ENCODE results near the gene TMEM100.

DNA sequence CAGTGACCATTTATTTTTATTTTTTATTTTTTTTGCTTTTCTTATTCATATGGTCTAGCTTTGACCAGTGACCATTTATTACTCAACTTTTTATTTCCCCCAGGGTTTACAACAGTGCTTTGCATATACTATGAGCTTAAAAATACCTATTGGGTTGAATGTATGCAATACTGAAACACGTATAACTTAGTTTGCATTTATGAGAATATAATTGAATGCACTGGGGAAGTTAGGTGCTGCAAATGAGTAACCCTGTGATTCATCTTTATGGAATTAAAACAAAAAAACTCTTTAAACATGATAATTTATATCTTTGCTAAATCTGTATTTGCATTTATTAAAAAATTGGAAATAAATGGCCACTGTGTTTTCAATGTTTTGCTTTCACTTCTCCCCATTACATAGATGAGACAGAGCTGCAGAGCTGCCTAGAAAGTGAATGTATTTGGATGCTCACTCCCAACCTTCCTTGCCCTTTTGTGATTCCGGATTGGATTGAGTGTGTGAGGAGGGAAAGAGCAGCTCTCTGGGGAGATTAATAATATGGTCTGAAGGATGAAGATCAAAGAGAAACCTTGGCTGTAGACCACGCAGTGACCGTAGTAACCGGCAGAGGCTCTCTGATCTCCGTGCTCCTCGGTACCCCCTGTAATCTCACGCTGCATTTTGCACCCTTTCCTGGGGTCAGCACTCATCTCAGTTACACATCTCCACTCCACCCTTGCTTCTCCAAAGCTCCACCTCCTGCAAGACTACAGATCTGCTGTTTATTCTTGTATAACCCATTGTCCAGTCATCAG, 14.3 kb downstream of the TMEM100 start:
- TF ChIP-seq POLR2A (IDR thresholded peaks at IDR 0.05), result no peak
- TF ChIP-seq, protein P1, sequence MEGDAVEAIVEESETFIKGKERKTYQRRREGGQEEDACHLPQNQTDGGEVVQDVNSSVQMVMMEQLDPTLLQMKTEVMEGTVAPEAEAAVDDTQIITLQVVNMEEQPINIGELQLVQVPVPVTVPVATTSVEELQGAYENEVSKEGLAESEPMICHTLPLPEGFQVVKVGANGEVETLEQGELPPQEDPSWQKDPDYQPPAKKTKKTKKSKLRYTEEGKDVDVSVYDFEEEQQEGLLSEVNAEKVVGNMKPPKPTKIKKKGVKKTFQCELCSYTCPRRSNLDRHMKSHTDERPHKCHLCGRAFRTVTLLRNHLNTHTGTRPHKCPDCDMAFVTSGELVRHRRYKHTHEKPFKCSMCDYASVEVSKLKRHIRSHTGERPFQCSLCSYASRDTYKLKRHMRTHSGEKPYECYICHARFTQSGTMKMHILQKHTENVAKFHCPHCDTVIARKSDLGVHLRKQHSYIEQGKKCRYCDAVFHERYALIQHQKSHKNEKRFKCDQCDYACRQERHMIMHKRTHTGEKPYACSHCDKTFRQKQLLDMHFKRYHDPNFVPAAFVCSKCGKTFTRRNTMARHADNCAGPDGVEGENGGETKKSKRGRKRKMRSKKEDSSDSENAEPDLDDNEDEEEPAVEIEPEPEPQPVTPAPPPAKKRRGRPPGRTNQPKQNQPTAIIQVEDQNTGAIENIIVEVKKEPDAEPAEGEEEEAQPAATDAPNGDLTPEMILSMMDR (IDR thresholded peaks at IDR 0.05), result no peak
